ENCODE data around the gene ZCCHC10. TPM values are rescaled to one million over a fixed set of nuclear protein-coding genes. Genes with fewer than 3 reads are reported as not detected.

ZCCHC10 gene
- total and polyA plus RNA-seq, 2 of the 4 experiments (the other 2 are of a cell fraction) = 4.1 to 20.4 TPM

DNA sequence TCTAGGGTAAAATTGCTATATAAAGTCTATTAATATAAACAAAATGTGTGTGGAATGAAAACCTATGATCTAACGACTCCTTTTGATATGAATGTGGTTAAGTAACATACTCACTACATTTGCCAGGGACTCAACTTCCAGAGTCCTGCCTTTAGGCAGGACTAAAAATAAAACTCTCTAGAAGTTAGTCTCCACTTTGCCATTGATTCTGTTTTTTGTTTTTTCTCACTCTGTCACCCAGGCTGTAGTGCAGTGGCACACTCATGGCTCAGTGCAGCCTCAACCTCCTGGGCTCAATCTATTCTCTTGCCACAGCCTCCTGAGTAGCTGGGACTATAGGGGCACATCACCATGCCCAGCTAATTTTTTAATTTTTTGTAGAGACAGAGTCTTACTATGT, 30.0 kb downstream of the ZCCHC10 start:
- H3K4ac ChIP-seq (ENCODE audit: low read depth, low read length) = no peak overlapping the region
- H4K20me1 ChIP-seq (ENCODE audit: insufficient read depth, low read length) = no peaks in the 10 kb centered on the region
- H3K36me3 ChIP-seq (ENCODE audit: control insufficient read depth, insufficient read depth, low read length) = no peaks in the 10 kb centered on the region
- ATAC-seq (ENCODE audit: low read depth) (no peak), DNase-seq (no peak)
- no peak overlapping the region for H3K14ac ChIP-seq (replicated peaks; ENCODE audit: low read depth, low read length)
- no peak overlapping the region for H3K23ac ChIP-seq (ENCODE audit: low read depth, low read length)
- ChIA-PET CTCF (no interaction called here), POLR2A (ENCODE audit: unreplicated experiment) (no interaction called here)
- no peak overlapping the region for H3K4me2 ChIP-seq (ENCODE audit: low read depth, low read length)
- intact Hi-C loops (cut with micrococcal nuclease) (no loop called here), dilution Hi-C loops (cut with HindIII; ENCODE audit: low sequenced_read_pairs, unreplicated experiment) (no loop called here), in situ Hi-C loops (cut with MboI; ENCODE audit: low sequenced_read_pairs) (no loop called here)
- H2AFZ ChIP-seq (replicated peaks; ENCODE audit: low read length, poor library complexity) = no peak overlapping the region
- H3K56ac ChIP-seq (ENCODE audit: extremely low read depth, insufficient read depth, low read length) = no peak overlapping the region
- no CpG with 5 or more reads among the region's 1 CpG for WGBS, 2 experiments (ENCODE audit: extremely low coverage in 2 of 2, insufficient read length in 1 of 2)
- H2AK5ac ChIP-seq (ENCODE audit: low read depth, low read length) = no peak overlapping the region
- H3K9me3 ChIP-seq (ENCODE audit: control insufficient read depth, insufficient read depth, low read length) = no peaks in the 10 kb centered on the region
- no peaks in the 10 kb centered on the region for H3K4me1 ChIP-seq (ENCODE audit: control insufficient read depth, insufficient read depth, low read length)
- no peaks in the 10 kb centered on the region for H3K9me1 ChIP-seq (ENCODE audit: insufficient read depth, low read length)
- no peak overlapping the region for H3K27ac ChIP-seq (ENCODE audit: insufficient read depth, low read length)
- H3K18ac ChIP-seq (ENCODE audit: low read depth, low read length) = no peak overlapping the region
- TF ChIP-seq CEBPB (IDR thresholded peaks at IDR 0.05; ENCODE audit: low read depth, low read length) (no peak), CHD1 (IDR thresholded peaks at IDR 0.05; ENCODE audit: low read depth, low read length) (no peak), MAFK (IDR thresholded peaks at IDR 0.05; ENCODE audit: low read depth, low read length) (no peak), POLR2A (IDR thresholded peaks at IDR 0.05; ENCODE audit: low read depth, low read length) (no peak), FOS (IDR thresholded peaks at IDR 0.05; ENCODE audit: low read depth, low read length) (no peak), NFE2L2 (IDR thresholded peaks at IDR 0.05; ENCODE audit: low read depth, low read length) (no peak), SMC3 (IDR thresholded peaks at IDR 0.05; ENCODE audit: low read depth, low read length) (no peak), MAZ (IDR thresholded peaks at IDR 0.05; ENCODE audit: borderline replicate concordance, low read depth, low read length) (no peak), RFX5 (IDR thresholded peaks at IDR 0.05; ENCODE audit: low read depth, low read length) (no peak), RCOR1 (IDR thresholded peaks at IDR 0.05; ENCODE audit: insufficient replicate concordance, low read length) (no peak), BHLHE40 (IDR thresholded peaks at IDR 0.05; ENCODE audit: low read depth, low read length) (no peak), MXI1 (IDR thresholded peaks at IDR 0.05; ENCODE audit: borderline replicate concordance, low read depth, low read length) (no peak), RAD21 (IDR thresholded peaks at IDR 0.05; ENCODE audit: low read length) (no peak)
- TF ChIP-seq, protein P1, sequence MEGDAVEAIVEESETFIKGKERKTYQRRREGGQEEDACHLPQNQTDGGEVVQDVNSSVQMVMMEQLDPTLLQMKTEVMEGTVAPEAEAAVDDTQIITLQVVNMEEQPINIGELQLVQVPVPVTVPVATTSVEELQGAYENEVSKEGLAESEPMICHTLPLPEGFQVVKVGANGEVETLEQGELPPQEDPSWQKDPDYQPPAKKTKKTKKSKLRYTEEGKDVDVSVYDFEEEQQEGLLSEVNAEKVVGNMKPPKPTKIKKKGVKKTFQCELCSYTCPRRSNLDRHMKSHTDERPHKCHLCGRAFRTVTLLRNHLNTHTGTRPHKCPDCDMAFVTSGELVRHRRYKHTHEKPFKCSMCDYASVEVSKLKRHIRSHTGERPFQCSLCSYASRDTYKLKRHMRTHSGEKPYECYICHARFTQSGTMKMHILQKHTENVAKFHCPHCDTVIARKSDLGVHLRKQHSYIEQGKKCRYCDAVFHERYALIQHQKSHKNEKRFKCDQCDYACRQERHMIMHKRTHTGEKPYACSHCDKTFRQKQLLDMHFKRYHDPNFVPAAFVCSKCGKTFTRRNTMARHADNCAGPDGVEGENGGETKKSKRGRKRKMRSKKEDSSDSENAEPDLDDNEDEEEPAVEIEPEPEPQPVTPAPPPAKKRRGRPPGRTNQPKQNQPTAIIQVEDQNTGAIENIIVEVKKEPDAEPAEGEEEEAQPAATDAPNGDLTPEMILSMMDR (conservative IDR thresholded peaks at IDR 0.05; ENCODE audit: low read depth, low read length) = no peak
- TF ChIP-seq, protein P2, sequence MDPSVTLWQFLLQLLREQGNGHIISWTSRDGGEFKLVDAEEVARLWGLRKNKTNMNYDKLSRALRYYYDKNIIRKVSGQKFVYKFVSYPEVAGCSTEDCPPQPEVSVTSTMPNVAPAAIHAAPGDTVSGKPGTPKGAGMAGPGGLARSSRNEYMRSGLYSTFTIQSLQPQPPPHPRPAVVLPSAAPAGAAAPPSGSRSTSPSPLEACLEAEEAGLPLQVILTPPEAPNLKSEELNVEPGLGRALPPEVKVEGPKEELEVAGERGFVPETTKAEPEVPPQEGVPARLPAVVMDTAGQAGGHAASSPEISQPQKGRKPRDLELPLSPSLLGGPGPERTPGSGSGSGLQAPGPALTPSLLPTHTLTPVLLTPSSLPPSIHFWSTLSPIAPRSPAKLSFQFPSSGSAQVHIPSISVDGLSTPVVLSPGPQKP (IDR thresholded peaks at IDR 0.05; ENCODE audit: borderline replicate concordance, low read depth, low read length) = no peak
- TF ChIP-seq, protein P3, sequence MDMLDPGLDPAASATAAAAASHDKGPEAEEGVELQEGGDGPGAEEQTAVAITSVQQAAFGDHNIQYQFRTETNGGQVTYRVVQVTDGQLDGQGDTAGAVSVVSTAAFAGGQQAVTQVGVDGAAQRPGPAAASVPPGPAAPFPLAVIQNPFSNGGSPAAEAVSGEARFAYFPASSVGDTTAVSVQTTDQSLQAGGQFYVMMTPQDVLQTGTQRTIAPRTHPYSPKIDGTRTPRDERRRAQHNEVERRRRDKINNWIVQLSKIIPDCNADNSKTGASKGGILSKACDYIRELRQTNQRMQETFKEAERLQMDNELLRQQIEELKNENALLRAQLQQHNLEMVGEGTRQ (IDR thresholded peaks at IDR 0.05; ENCODE audit: low read depth, low read length) = no peak
- no peaks in the 10 kb centered on the region for H3K27me3 ChIP-seq (ENCODE audit: control insufficient read depth, insufficient read depth, low read length)
- no peaks in the 10 kb centered on the region for H3K79me1 ChIP-seq (ENCODE audit: low read depth in 1 of 2, low read length in 2 of 2)
- H3K9ac ChIP-seq (ENCODE audit: low read depth, low read length) = no peak overlapping the region
- H2BK120ac ChIP-seq (ENCODE audit: low read depth, low read length) = no peak overlapping the region
- H2BK15ac ChIP-seq (ENCODE audit: low read depth, low read length) = no peak overlapping the region
- no peak overlapping the region for H2BK20ac ChIP-seq (ENCODE audit: low read depth, low read length)
- no peak overlapping the region for H4K91ac ChIP-seq (ENCODE audit: insufficient read depth, low read depth, low read length)
- no peak overlapping the region for H3K4me3 ChIP-seq (ENCODE audit: insufficient read depth, low read depth, low read length)
- no TSS peak for BruUV-seq (replicated peaks)
- no peak overlapping the region for H4K8ac ChIP-seq (ENCODE audit: low read depth in 2 of 2, low read length in 2 of 2)
- no peak overlapping the region for H2AK9ac ChIP-seq (replicated peaks; ENCODE audit: low read depth, low read length, poor library complexity)
- H2BK5ac ChIP-seq (ENCODE audit: low read depth, low read length, poor library complexity, severe bottlenecking) = no peak overlapping the region
- H4K5ac ChIP-seq (ENCODE audit: low read depth, low read length) = no peak overlapping the region
